B cell (primary cell): Measurements from ENCODE around the gene PIK3C2G.

Experiments
- CTCF ChIP-seq: fragments of 200-600 bp; IDR thresholded peaks from one replicate; pipeline ENCODE4 v1.8.0; 2022; ENCODE audit warnings: antibody characterized with exemption, mild to moderate bottlenecking
- EZH2 ChIP-seq: IDR thresholded peaks from 2 replicates; pipeline ENCODE4 v1.6.1; 2012; ENCODE audit warnings: borderline replicate concordance, low read depth, mild to moderate bottlenecking, moderate library complexity, low read length; ENCODE audit not compliant: insufficient read depth, poor library complexity, severe bottlenecking

- TF ChIP-seq CTCF (no peak), EZH2 (no peak)
These were observed 428.5 kb downstream of the PIK3C2G start for GRCh38 chr12:18689771-18690170.
